H1 (cell line): ENCODE data around the gene CBL. TPM values are rescaled to one million over a fixed set of nuclear protein-coding genes. Genes with fewer than 3 reads are reported as not detected.

Experiments used
- CTCF ChIA-PET: fragments of 300-600 bp; sonication (Branson Sonifier 250); formaldehyde crosslinking; loops from one replicate; lab custom pipeline; 2021; ENCODE audit not compliant: partially characterized antibody; lab: Charles Lee
- POLR2A ChIA-PET: fragments of 300-600 bp; sonication (Branson Sonifier 250); formaldehyde crosslinking; loops from one replicate; lab custom pipeline; 2021; ENCODE audit warnings: inconsistent platforms; ENCODE audit not compliant: partially characterized antibody; lab: Charles Lee
- DNase-seq, 2 experiments: peaks; one replicate each; pipeline versions ENCODE4 v3.0.0 to v3.0.0-alpha.2; 2010 to 2022; ENCODE audit warnings: low spot score in 2 of 2, low read depth in 1 of 2, mixed read lengths in 1 of 2
- FAIRE-seq: peaks from 2 replicates; lab custom pipeline; 2011; peaks lifted over from hg19 to GRCh38; lab: Jason Lieb, UNC
- H2AFZ ChIP-seq: 2 replicates; pipeline ENCODE4 v1.8.1; 2012; ENCODE audit warnings: low read length, inconsistent platforms
- H2AK5ac ChIP-seq: 2 replicates; pipeline ENCODE4 v1.6.1; 2013; ENCODE audit warnings: low read depth, low read length
- H2BK120ac ChIP-seq: replicated peaks from 2 replicates; pipeline ENCODE3; 2013; ENCODE audit warnings: low read depth, low read length, inconsistent platforms
- H2BK12ac ChIP-seq: 2 replicates; pipeline ENCODE4 v1.6.1; 2013; ENCODE audit warnings: low read depth, low read length
- H2BK15ac ChIP-seq: 2 replicates; pipeline ENCODE4 v1.6.1; 2013; ENCODE audit warnings: low read length
- H2BK20ac ChIP-seq: 2 replicates; pipeline ENCODE4 v1.6.1; 2013; ENCODE audit warnings: low read length
- H2BK5ac ChIP-seq: 2 replicates; pipeline ENCODE4 v1.6.1; 2013; ENCODE audit warnings: low read depth, low read length
- H3K14ac ChIP-seq: 2 replicates; pipeline ENCODE4 v1.6.1; 2013; ENCODE audit warnings: inconsistent platforms; ENCODE audit not compliant: insufficient read length
- H3K18ac ChIP-seq: 2 replicates; pipeline ENCODE4 v1.6.1; 2013; ENCODE audit warnings: low read length; ENCODE audit errors: extremely low read depth
- H3K23ac ChIP-seq: 2 replicates; pipeline ENCODE4 v1.6.1; 2013; ENCODE audit warnings: inconsistent platforms; ENCODE audit not compliant: insufficient read length
- H3K23me2 ChIP-seq: 2 replicates; pipeline ENCODE4 v1.6.1; 2013; ENCODE audit warnings: low read depth, low read length
- H3K27ac ChIP-seq: 2 replicates; pipeline ENCODE4 v1.6.1; 2011; ENCODE audit warnings: low read depth, low read length, inconsistent platforms
- H3K27me3 ChIP-seq, 4 experiments: replicated peaks in 1 of 4; 1 replicate in 1 of 4; 2 replicates in 3 of 4; pipeline versions ENCODE4 v1.6.1 to v1.8.1; 2011 to 2013; ENCODE audit warnings: low read length in 3 of 4, mild to moderate bottlenecking in 3 of 4, inconsistent platforms in 2 of 4, mixed read lengths in 2 of 4, moderate library complexity in 1 of 4; ENCODE audit not compliant: control insufficient read depth in 3 of 4, insufficient read depth in 3 of 4; ENCODE audit errors: extremely low read depth in 1 of 4
- H3K36me3 ChIP-seq, 4 experiments: 2 replicates each; pipeline versions ENCODE4 v1.6.1 to v1.8.1; 2011 to 2013; ENCODE audit warnings: mild to moderate bottlenecking in 4 of 4, low read length in 3 of 4, moderate library complexity in 2 of 4, control low read depth in 1 of 4, inconsistent platforms in 1 of 4; ENCODE audit not compliant: insufficient read depth in 4 of 4, control insufficient read depth in 2 of 4
- H3K4ac ChIP-seq: replicated peaks from 2 replicates; pipeline ENCODE3; 2013; ENCODE audit warnings: low read length, low read depth, mixed read lengths, inconsistent platforms; ENCODE audit not compliant: insufficient read length
- H3K4me1 ChIP-seq, 4 experiments: replicated peaks in 1 of 4; 1 replicate in 1 of 4; 2 replicates in 3 of 4; pipeline versions ENCODE4 v1.6.1 to v1.8.1; 2011 to 2013; ENCODE audit warnings: low read length in 3 of 4, inconsistent platforms in 2 of 4, mixed read lengths in 1 of 4; ENCODE audit not compliant: insufficient read depth in 4 of 4, control insufficient read depth in 3 of 4
- H3K4me2 ChIP-seq, 2 experiments: 2 replicates each; pipeline versions ENCODE4 v1.6.1 to v1.8.1; 2011 to 2013; ENCODE audit warnings: low read depth in 2 of 2, low read length in 2 of 2, control low read depth in 1 of 2, inconsistent platforms in 1 of 2, mild to moderate bottlenecking in 1 of 2; ENCODE audit not compliant: insufficient read depth in 1 of 2
- H3K4me3 ChIP-seq, 4 experiments: fragments of 200-600, 300-600 bp in 1 of 4; sonication (generic), shearing (Covaris generic), sonication (Bioruptor Twin) in 1 of 4; 2 replicates each; pipeline versions ENCODE4 v1.5.1 to v1.8.1; 2011 to 2016; ENCODE audit warnings: low read length in 4 of 4, low read depth in 3 of 4, control low read depth in 2 of 4, inconsistent platforms in 2 of 4, mild to moderate bottlenecking in 2 of 4, mixed read lengths in 1 of 4, moderate library complexity in 1 of 4; ENCODE audit not compliant: insufficient read depth in 2 of 4; ENCODE audit errors: extremely low read depth in 1 of 4
- H3K56ac ChIP-seq: replicated peaks from 2 replicates; pipeline ENCODE3; 2013; ENCODE audit warnings: low read depth, mild to moderate bottlenecking, mixed read lengths, low read length, inconsistent platforms; ENCODE audit not compliant: insufficient read length
- H3K79me1 ChIP-seq: 2 replicates; pipeline ENCODE4 v1.6.1; 2013; ENCODE audit warnings: low read depth, low read length, control low read depth
- H3K79me2 ChIP-seq, 2 experiments: 2 replicates each; pipeline versions ENCODE4 v1.6.1 to v1.8.1; 2012 to 2013; ENCODE audit warnings: low read length in 2 of 2, mild to moderate bottlenecking in 2 of 2, inconsistent platforms in 1 of 2; ENCODE audit not compliant: insufficient read depth in 2 of 2, control insufficient read depth in 1 of 2
- H3K9ac ChIP-seq, 4 experiments: replicated peaks in 1 of 4; 1 replicate in 1 of 4; 2 replicates in 3 of 4; pipeline versions ENCODE4 v1.6.1 to v1.8.1; 2011 to 2013; ENCODE audit warnings: low read depth in 3 of 4, low read length in 3 of 4, control low read depth in 2 of 4, mild to moderate bottlenecking in 2 of 4, moderate library complexity in 2 of 4, inconsistent platforms in 1 of 4; ENCODE audit errors: extremely low read depth in 1 of 4
- H3K9me3 ChIP-seq, 2 experiments: 2 replicates each; pipeline versions ENCODE4 v1.6.1 to v1.8.1; 2012 to 2013; ENCODE audit warnings: mild to moderate bottlenecking in 2 of 2, moderate library complexity in 2 of 2, control low read depth in 1 of 2, inconsistent platforms in 1 of 2, low read depth in 1 of 2, low read length in 1 of 2, mixed read lengths in 1 of 2; ENCODE audit not compliant: insufficient read depth in 2 of 2
- H4K20me1 ChIP-seq, 2 experiments: replicated peaks in 1 of 2; 2 replicates each; pipeline versions ENCODE3 to v1.8.1; 2011 to 2013; ENCODE audit warnings: inconsistent platforms in 2 of 2, low read length in 2 of 2, mild to moderate bottlenecking in 1 of 2; ENCODE audit not compliant: insufficient read depth in 2 of 2, control insufficient read depth in 1 of 2
- H4K5ac ChIP-seq: 2 replicates; pipeline ENCODE4 v1.6.1; 2013; ENCODE audit warnings: low read length, low read depth, mixed read lengths, inconsistent platforms; ENCODE audit not compliant: insufficient read length
- H4K8ac ChIP-seq: 2 replicates; pipeline ENCODE4 v1.8.0; 2013; ENCODE audit warnings: mild to moderate bottlenecking, moderate library complexity, low read length, inconsistent platforms; ENCODE audit not compliant: insufficient read depth; ENCODE audit errors: extremely low read depth
- H4K91ac ChIP-seq: replicated peaks from 2 replicates; pipeline ENCODE3; 2013; ENCODE audit warnings: low read length, mixed read lengths, inconsistent platforms; ENCODE audit not compliant: insufficient read length
- BCL11A ChIP-seq, 2 experiments: IDR thresholded peaks; one replicate each; pipeline ENCODE4 v1.6.1; 2011; ENCODE audit warnings: low read depth in 2 of 2, low read length in 2 of 2, mild to moderate bottlenecking in 2 of 2
- CEBPB ChIP-seq: IDR thresholded peaks from 2 replicates; pipeline ENCODE4 v1.6.1; 2012; ENCODE audit warnings: low read depth, low read length
- HDAC2 ChIP-seq, 2 experiments: fragments of 300-600 bp in 1 of 2; sonication (generic) in 1 of 2; IDR thresholded peaks; 2 replicates each; pipeline ENCODE4 v1.6.1; 2011 to 2012; ENCODE audit warnings: low read depth in 2 of 2, low read length in 2 of 2, mild to moderate bottlenecking in 2 of 2, moderate library complexity in 2 of 2, borderline replicate concordance in 1 of 2, inconsistent platforms in 1 of 2
- NRF1 ChIP-seq: IDR thresholded peaks from 2 replicates; pipeline ENCODE4 v1.6.1; 2011; ENCODE audit warnings: mild to moderate bottlenecking, low read depth, low read length, improper control_type of control experiment
- POLR2AphosphoS5 ChIP-seq: IDR thresholded peaks from 2 replicates; pipeline ENCODE4 v1.6.1; 2011; ENCODE audit warnings: low read depth, low read length
- TAF7 ChIP-seq: optimal IDR thresholded peaks from 2 replicates; pipeline ENCODE3; 2011; ENCODE audit warnings: low read depth, mild to moderate bottlenecking, inconsistent platforms, low read length, moderate library complexity, borderline replicate concordance
- TCF12 ChIP-seq: IDR thresholded peaks from 2 replicates; pipeline ENCODE4 v1.6.1; 2011; ENCODE audit warnings: low read depth, mild to moderate bottlenecking, low read length
- USF2 ChIP-seq: IDR thresholded peaks from 2 replicates; pipeline ENCODE4 v1.6.1; 2011; ENCODE audit warnings: low read length, improper control_type of control experiment
- WGBS, 2 experiments: shearing (Covaris generic) in 1 of 2; methylation state at CpG; one replicate each; pipeline versions ENCODE4 v1.1.6 to v1.1.7; 2013 to 2015; ENCODE audit warnings: low lambda C conversion rate in 2 of 2, mixed read lengths in 2 of 2, inconsistent platforms in 1 of 2, low coverage in 1 of 2, missing lambda C conversion rate in 1 of 2; ENCODE audit not compliant: insufficient replicate concordance in 2 of 2, insufficient coverage in 1 of 2, insufficient read length in 1 of 2; ENCODE audit errors: extremely low coverage in 1 of 2, missing lambda C conversion rate in 1 of 2; 5-methylcytosine and 5-hydroxymethylcytosine counted together
- polyA plus RNA-seq, 7 experiments: library from polyadenylated mRNA; depleted of rRNA in 3 of 7; stranded (reverse) in 5 of 7; unstranded in 2 of 7; fragments of >200 nt in 5 of 7; fragments of 200-250 nt in 2 of 7; gene quantifications; 1 replicate in 5 of 7; 2 replicates in 1 of 7; 4 replicates in 1 of 7; pipeline versions ENCODE4 v1.2.1 to v1.2.3, GENCODE V29; 2011 to 2013; ENCODE audit warnings: missing spikeins in 2 of 7, mixed read lengths in 2 of 7
- total RNA-seq: library from RNA; stranded (reverse); fragmentation: NEBNext Ultra II Directional; extraction: Animal tissue kit (Norgen Biotek cat#: 25700); gene quantifications from 2 replicates; pipeline ENCODE4 v1.2.1, GENCODE V29; 2021
- TF ChIP-seq, protein P1 (sequence below): IDR thresholded peaks from 2 replicates; pipeline ENCODE4 v1.6.1; 2012; ENCODE audit warnings: inconsistent platforms
- TF ChIP-seq, protein P2 (sequence below): IDR thresholded peaks from 2 replicates; pipeline ENCODE4 v1.6.1; 2012; ENCODE audit warnings: inconsistent platforms

Gene CBL
- total and polyA plus RNA-seq, 2 of the 8 experiments (the other 6 are each of a cell fraction or from before 2014, with no cell fraction given), result 23.1 to 57.8 TPM

DNA sequence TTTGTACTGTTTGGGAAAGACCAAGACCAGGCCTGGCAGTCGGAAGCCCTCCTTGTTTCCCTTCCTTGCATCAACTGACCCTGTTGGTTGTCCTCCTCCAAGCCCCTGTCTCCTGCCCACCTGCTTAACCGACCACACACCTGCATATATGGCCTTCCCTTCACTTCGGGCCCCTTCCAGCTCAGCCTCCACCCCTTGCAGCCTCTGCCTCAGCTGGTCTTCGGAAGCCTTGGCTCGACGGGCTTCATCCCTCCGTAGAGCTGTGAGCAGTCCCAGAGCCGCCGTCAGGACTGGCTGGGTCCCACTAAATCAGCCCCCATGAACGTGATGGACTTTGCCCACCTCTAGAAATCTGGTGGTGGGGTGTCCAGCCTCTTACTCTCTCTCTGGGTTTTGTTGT lies 12.5 kb upstream of the CBL start:
- H2BK5ac ChIP-seq, result no peak overlapping the region
- H3K23me2 ChIP-seq, result no peaks in the 10 kb centered on the region
- H4K8ac ChIP-seq, result no peak overlapping the region; the same call in 1 of the 2 replicates
- H3K9me3 ChIP-seq, result no peaks in the 10 kb centered on the region
- POLR2A ChIA-PET, result interaction anchor here (1.4 to 2.9 kb wide), 3 partner anchors 11 to 25 kb away, joined by 5 to 7 read pairs (median 6); no protein-coding TSS in a partner anchor
- H3K4me3 ChIP-seq, result no peak overlapping the region
- no peak overlapping the region for H3K4ac ChIP-seq
- no peaks in the 10 kb centered on the region for H3K27me3 ChIP-seq
- 87% methylated on average over 10 of the region's 10 CpGs; no CpG with 5 or more reads in 1 of the 2 experiments for WGBS, 2 experiments
- H3K27ac ChIP-seq, result no peak overlapping the region
- H3K14ac ChIP-seq, result no peak overlapping the region
- FAIRE-seq, result no peak
- no peak overlapping the region for H2AFZ ChIP-seq
- no peaks in the 10 kb centered on the region for H3K79me1 ChIP-seq
- H2AK5ac ChIP-seq, result no peak overlapping the region
- no peak overlapping the region for H2BK120ac ChIP-seq
- no peak overlapping the region for H3K18ac ChIP-seq
- H3K79me2 ChIP-seq, result no peaks in the 10 kb centered on the region
- TF ChIP-seq, protein P1, sequence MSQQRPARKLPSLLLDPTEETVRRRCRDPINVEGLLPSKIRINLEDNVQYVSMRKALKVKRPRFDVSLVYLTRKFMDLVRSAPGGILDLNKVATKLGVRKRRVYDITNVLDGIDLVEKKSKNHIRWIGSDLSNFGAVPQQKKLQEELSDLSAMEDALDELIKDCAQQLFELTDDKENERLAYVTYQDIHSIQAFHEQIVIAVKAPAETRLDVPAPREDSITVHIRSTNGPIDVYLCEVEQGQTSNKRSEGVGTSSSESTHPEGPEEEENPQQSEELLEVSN, result no peak
- TF ChIP-seq HDAC2 (IDR thresholded peaks at IDR 0.05; ENCODE audit: borderline replicate concordance in 1 of 2, low read depth in 2 of 2, low read length in 2 of 2) (no peak), TCF12 (no peak), USF2 (no peak), POLR2AphosphoS5 (no peak), NRF1 (no peak), CEBPB (no peak), BCL11A (IDR thresholded peaks at IDR 0.05; ENCODE audit: low read depth in 2 of 2, low read length in 2 of 2) (no peak), TAF7 (no peak)
- TF ChIP-seq, protein P2, sequence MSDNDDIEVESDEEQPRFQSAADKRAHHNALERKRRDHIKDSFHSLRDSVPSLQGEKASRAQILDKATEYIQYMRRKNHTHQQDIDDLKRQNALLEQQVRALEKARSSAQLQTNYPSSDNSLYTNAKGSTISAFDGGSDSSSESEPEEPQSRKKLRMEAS, result no peak
- TF ChIP-seq, all 59 proteins: peak for 0
- Histone ChIP-seq H3K9ac (no peak overlapping the region), H4K91ac (no peak overlapping the region), H4K20me1 (no peaks in the 10 kb centered on the region), H3K23ac (no peak overlapping the region), H3K4me2 (no peak overlapping the region), H2BK20ac (no peak overlapping the region), H4K5ac (no peak overlapping the region), H3K36me3 (no peaks in the 10 kb centered on the region), H2BK12ac (0 out of 2 replicates have a peak overlapping the region, but pooled peaks have one; percentile 27), H2BK15ac (peak overlapping the region; percentile 61; the same call in 1 of the 2 replicates), H3K4me1 (peaks cover 0 to 5% (median under 1%) of the 10 kb centered on the region in 4 experiments; a peak in 4 of 7 replicates), H3K56ac (no peak overlapping the region)
- CTCF ChIA-PET, result interaction anchor here (0.6 to 20.1 kb wide), 5 partner anchors 11 to 89 kb away, joined by 3 to 367 read pairs (median 33); partner anchors contain the start of genes ABCG4 and NHERF4
- no peak for DNase-seq
